Esophagus squamous epithelium (tissue), 4 donors: ENCODE measurements around the gene SUPT20H.

Experiments used
- CTCF ChIP-seq, 6 experiments: fragments of 450-650 bp in 4 of 6; fragments of 200-600 bp in 2 of 6; sonication (generic) in 2 of 6; IDR thresholded peaks; one replicate each; pipeline ENCODE4 v1.5.1; 2016 to 2019; ENCODE audit warnings: antibody characterized with exemption in 6 of 6, mild to moderate bottlenecking in 4 of 6, moderate library complexity in 4 of 6
- POLR2A ChIP-seq, 4 donors: fragments of 450-650 bp; IDR thresholded peaks; one replicate each; pipeline ENCODE4 v1.6.1; 2017; ENCODE audit warnings: antibody characterized with exemption in 4 of 4, mild to moderate bottlenecking in 4 of 4, moderate library complexity in 3 of 4

- TF ChIP-seq CTCF (IDR thresholded peaks at IDR 0.05), result no peak
- no peak for TF ChIP-seq POLR2A (IDR thresholded peaks at IDR 0.05)
Measured at GRCh38 chr13:37091835-37092234, 32.3 kb upstream of the SUPT20H start.
